ENCODE measurements around the gene PM20D1.

Gene PM20D1

GRCh38 chr1:205803986-205804385 lies 45.9 kb downstream of the PM20D1 start:
- TF ChIP-seq, protein P1, sequence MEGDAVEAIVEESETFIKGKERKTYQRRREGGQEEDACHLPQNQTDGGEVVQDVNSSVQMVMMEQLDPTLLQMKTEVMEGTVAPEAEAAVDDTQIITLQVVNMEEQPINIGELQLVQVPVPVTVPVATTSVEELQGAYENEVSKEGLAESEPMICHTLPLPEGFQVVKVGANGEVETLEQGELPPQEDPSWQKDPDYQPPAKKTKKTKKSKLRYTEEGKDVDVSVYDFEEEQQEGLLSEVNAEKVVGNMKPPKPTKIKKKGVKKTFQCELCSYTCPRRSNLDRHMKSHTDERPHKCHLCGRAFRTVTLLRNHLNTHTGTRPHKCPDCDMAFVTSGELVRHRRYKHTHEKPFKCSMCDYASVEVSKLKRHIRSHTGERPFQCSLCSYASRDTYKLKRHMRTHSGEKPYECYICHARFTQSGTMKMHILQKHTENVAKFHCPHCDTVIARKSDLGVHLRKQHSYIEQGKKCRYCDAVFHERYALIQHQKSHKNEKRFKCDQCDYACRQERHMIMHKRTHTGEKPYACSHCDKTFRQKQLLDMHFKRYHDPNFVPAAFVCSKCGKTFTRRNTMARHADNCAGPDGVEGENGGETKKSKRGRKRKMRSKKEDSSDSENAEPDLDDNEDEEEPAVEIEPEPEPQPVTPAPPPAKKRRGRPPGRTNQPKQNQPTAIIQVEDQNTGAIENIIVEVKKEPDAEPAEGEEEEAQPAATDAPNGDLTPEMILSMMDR (conservative IDR thresholded peaks at IDR 0.05; ENCODE audit: low read depth, low read length), result no peak
- no peak for DNase-seq (ENCODE audit: low read depth)
- H3K4me3 ChIP-seq (ENCODE audit: low read depth, low read length), result no peak overlapping the region

DNA sequence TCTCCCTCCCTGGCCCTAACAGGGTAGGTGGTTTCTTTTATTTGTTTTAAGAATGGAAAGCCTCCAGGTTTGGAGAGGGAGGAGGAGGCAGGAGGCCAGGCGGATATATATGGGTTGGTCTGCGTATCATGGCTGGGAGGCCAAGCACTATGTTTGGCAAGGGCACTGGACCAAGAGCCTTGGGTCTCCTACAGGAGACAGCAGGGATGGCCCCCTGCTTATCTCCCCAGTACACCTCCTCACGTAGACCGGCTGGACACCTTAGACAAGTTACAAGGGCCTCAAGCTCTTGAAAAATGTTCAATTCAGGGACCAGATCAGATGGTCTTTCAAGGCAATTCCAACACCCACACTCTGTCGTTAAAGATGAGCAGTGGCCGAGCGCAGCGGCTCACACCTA lies 47.9 kb downstream of the PM20D1 start:
- no peak for DNase-seq (ENCODE audit: low read depth)
- TF ChIP-seq, protein P1 (conservative IDR thresholded peaks at IDR 0.05; ENCODE audit: low read depth, low read length), result no peak
- no peak overlapping the region for H3K4me3 ChIP-seq (ENCODE audit: low read depth, low read length)

DNA sequence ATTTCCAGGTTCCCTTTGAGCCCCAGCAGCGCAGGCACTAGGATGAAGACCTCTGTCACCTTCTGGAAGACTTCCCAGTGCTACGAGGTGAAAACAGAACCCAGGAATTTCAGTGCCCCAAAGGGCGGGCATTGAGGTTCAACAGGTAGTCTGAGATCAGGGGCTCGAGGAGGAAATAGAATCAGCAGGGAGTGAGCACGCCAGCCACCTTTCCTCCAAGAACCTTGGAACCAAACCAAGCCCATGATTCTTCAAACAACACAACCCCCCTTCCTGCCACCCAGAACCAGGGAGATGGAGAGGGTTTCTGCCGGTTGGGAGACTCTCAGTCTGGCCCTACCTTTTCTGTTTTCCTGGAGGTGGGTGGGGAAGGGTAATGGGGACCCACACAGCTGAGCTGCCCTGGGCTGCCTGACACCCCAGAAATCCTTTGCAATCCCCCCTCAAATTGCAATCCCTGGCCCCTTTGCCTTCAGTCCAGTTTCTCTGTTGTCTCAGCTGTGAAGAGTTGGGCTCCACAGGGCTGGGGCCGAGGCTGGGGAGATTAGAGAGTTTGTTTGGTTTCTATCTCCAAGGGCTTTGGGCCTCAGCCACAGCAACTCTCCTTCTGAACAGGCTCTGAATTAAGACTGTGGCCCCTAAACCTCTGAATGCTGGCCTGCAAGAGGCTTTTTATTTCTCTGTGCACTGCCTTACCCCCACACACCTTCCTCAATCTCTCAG lies 48.8 kb downstream of the PM20D1 start:
- TF ChIP-seq, protein P1 (conservative IDR thresholded peaks at IDR 0.05; ENCODE audit: low read depth, low read length), result no peak

GRCh38 chr1:205800427-205800826 lies 49.5 kb downstream of the PM20D1 start:
- no peak overlapping the region for H3K4me3 ChIP-seq (ENCODE audit: low read depth, low read length)
- TF ChIP-seq, protein P1 (conservative IDR thresholded peaks at IDR 0.05; ENCODE audit: low read depth, low read length), result no peak
- DNase-seq (ENCODE audit: low read depth), result no peak

More for the DNA sequence above, 48.8 kb downstream of the PM20D1 start:
- no peak overlapping the region for H3K4me3 ChIP-seq (ENCODE audit: low read depth, low read length)
- peak; percentile 27 for DNase-seq (ENCODE audit: low read depth)

- no peak overlapping the region for H3K4me3 ChIP-seq (ENCODE audit: low read depth, low read length)
- TF ChIP-seq, protein P1 (conservative IDR thresholded peaks at IDR 0.05; ENCODE audit: low read depth, low read length), result no peak
- DNase-seq (ENCODE audit: low read depth), result no peak
Observed at GRCh38 chr1:205798577-205798976, 51.4 kb downstream of the PM20D1 start.

- TF ChIP-seq, protein P1 (conservative IDR thresholded peaks at IDR 0.05; ENCODE audit: low read depth, low read length), result no peak
- no peak overlapping the region for H3K4me3 ChIP-seq (ENCODE audit: low read depth, low read length)
- no peak for DNase-seq (ENCODE audit: low read depth)
Observed at GRCh38 chr1:205797168-205797567, 52.8 kb downstream of the PM20D1 start.

All from choroid plexus epithelial cell (primary cell).